OCI-LY1 (cell line): Measurements from ENCODE around the gene CEMIP.

Experiments used
- CTCF ChIP-seq: fragments of 200-600 bp; sonication (generic), shearing (Covaris generic); IDR thresholded peaks from 2 replicates; pipeline ENCODE4 v1.5.1; 2017; ENCODE audit warnings: mild to moderate bottlenecking, antibody characterized with exemption, low read length, moderate library complexity, mixed read lengths
- EZH2 ChIP-seq: fragments of 200-600 bp; sonication (generic), shearing (Covaris generic); IDR thresholded peaks from 2 replicates; pipeline ENCODE4 v1.8.0; 2017; ENCODE audit warnings: borderline replicate concordance, mixed run types, mild to moderate bottlenecking, antibody characterized with exemption, low read length, moderate library complexity, mixed read lengths

- no peak for TF ChIP-seq CTCF
- TF ChIP-seq EZH2 = no peak
Observed at GRCh38 chr15:80986487-80986886, 207.3 kb downstream of the CEMIP start.
